HG02571 (cell line): ENCODE measurements around the gene DNAJC10.
A peak's percentile ranks its signal among the peaks of the same experiment; 100 is the strongest.
"Not testable (repeated sequence)": the region's sequence is repeated elsewhere in the genome, so short reads cannot be mapped to it uniquely, and the experiment has no call there.

Experiments
- ATAC-seq: cut with Tn5 transposase; IDR thresholded peaks from one replicate; pipeline ENCODE4 v1.9.1; 2021; ENCODE audit warnings: mild to moderate bottlenecking, moderate library complexity; ENCODE audit not compliant: unreplicated experiment

The DNAJC10 gene

GRCh38 chr2:182715892-182716649 lies at the start of gene DNAJC10:
Gene DNAJC10 (plus strand): TSS chr2:182716257. CDS start chr2:182718087, 1,830 bp downstream.
- ATAC-seq: peak; percentile 89

- peak; percentile 76 for ATAC-seq
Observed at GRCh38 chr2:182666674-182667314, 49.3 kb upstream of the DNAJC10 start.

GRCh38 chr2:182667315-182667695 lies 48.8 kb upstream of the DNAJC10 start:
- no peak for ATAC-seq

GRCh38 chr2:182668671-182669070 lies 47.4 kb upstream of the DNAJC10 start:
- ATAC-seq: no peak

- ATAC-seq: no peak
Observed at GRCh38 chr2:182672466-182673165, 43.4 kb upstream of the DNAJC10 start.

- no peak for ATAC-seq
Observed at GRCh38 chr2:182680837-182681236, 35.2 kb upstream of the DNAJC10 start.

- ATAC-seq: no peak
Observed at GRCh38 chr2:182682210-182682609, 33.8 kb upstream of the DNAJC10 start.

- no peak for ATAC-seq
Observed at GRCh38 chr2:182685559-182685958, 30.5 kb upstream of the DNAJC10 start.

GRCh38 chr2:182686763-182687162 lies 29.3 kb upstream of the DNAJC10 start:
- not testable (repeated sequence) for ATAC-seq

- no peak for ATAC-seq
Observed at GRCh38 chr2:182694189-182694588, 21.9 kb upstream of the DNAJC10 start.

- no peak for ATAC-seq
Observed at GRCh38 chr2:182695776-182696175, 20.3 kb upstream of the DNAJC10 start.

GRCh38 chr2:182698671-182699070 lies 17.4 kb upstream of the DNAJC10 start:
- no peak for ATAC-seq

GRCh38 chr2:182705761-182706160 lies 10.3 kb upstream of the DNAJC10 start:
- ATAC-seq: no peak

GRCh38 chr2:182706751-182707150 lies 9.3 kb upstream of the DNAJC10 start:
- ATAC-seq: no peak

- no peak for ATAC-seq
Observed at GRCh38 chr2:182713601-182714000, 2.5 kb upstream of the DNAJC10 start.

GRCh38 chr2:182715121-182715891 lies 751 bp upstream of the DNAJC10 start:
- ATAC-seq: peak; percentile 1

GRCh38 chr2:182716650-182716979 lies 558 bp downstream of the DNAJC10 start:
- ATAC-seq: peak; percentile 5

GRCh38 chr2:182717416-182717815 lies 1.4 kb downstream of the DNAJC10 start:
- peak; percentile 30 for ATAC-seq

GRCh38 chr2:182717816-182718215 lies 1.8 kb downstream of the DNAJC10 start:
- ATAC-seq: no peak

- no peak for ATAC-seq
Observed at GRCh38 chr2:182718459-182718858, 2.4 kb downstream of the DNAJC10 start.

GRCh38 chr2:182719116-182719515 lies 3.1 kb downstream of the DNAJC10 start:
- not testable (repeated sequence) for ATAC-seq
